ENCODE measurements around the gene IGF2BP2.

Gene IGF2BP2

DNA sequence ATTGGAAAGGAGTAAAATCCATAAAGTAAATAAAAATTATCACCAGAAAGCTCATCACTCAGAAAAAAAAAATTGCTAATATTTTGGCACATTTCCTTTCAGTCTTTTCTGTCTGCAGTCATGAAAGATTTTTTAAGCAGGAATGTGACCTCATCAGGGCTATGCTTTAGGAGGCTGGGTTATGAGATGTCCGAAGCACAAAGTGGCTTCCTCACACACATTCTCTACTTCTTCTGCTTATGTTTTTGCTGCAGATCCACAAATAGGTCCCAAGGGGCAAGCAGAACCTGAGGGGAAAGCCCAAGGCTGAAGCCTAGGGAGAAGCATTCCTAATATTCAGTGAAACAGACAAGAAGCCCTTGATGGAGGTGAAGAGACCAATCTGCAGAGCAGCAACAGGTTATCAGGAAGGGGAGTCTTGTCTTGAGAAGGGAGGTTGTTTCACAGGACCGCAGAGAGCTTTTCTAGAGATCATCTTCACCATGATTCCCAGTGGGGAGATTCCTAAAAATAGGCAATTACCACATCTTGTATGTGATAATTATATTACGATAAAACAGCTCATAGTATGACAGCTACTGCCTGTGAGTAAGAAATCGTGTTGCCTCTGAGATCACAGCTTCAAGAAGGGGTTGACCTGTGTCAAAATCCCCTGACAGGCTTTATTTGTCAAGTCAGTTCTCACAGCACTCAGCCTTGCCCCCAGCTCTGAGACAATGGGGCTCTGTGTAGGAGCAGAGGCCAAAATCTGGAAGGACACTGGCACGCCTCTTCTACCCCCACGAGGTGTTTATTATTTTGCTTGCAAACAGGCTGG, 60.5 kb downstream of the IGF2BP2 start:
- FAIRE-seq, result no peak

DNA sequence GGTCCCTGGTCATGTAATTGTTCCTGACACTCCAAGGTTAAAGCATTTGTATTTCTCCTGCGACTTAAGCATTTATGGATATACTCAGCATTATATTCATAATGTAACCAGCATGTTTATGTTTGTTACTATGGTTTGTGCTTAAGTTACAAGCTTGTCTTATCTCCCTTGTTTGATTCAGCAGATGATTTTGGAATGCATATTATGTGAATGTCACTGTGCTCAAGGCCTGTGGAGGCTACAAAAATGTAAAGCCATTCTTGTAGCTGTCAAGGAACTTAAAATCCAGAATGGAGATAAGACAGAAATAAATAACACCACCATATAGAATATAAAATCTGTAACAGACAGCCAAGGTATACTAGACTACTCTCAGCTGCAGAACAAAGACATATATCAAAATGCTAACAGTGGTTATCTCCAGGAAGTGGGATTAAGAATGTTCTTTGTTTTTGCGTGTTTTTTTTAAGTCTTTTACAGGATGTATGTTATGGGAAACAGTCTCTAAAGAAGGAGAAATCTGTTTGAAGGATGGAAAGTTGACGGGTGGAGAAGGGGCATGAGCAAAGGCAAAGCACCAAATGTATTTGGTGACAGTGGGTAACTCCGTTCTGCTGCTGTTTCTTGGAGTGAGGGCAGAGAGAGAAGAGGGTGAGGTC, 61.4 kb downstream of the IGF2BP2 start:
- FAIRE-seq, result no peak

DNA sequence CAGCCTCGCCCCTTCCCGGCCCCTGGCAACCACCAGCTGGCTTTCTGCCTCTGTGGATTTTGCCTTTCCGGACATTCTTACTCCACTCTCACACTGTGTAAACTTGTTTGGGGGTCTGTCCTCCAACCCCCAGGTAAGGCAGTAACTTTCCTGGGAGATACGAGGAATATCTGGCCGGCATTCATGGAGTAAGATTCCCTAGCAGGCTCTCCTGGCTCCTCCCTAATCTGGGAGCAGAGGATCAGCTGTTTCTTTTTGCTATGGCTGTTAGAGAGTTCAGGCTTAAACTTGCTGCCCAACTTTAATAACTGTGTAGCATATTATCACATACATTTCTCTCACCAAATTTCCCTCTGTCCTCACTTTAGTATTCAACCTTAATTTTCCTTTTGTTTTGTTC, 64.3 kb downstream of the IGF2BP2 start:
- no peak for FAIRE-seq

DNA sequence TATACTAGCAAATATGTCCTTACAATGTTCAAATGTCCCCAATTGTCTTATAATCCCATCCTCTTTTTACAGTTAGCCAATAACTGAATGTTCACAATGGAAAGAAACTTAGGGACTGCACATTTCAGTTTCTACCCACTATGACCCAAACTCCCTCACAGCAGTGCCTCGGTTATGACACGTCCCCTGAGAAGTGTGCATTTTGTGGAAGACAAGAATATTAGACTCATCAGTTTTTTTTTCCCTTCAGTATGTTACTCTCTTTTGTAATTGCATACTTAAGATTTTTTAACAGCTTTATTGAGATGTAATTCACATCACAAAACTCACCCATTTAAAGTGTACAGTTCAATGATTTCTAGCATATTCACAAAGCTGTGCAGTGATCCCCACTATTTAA, 64.8 kb downstream of the IGF2BP2 start:
- no peak for FAIRE-seq

DNA sequence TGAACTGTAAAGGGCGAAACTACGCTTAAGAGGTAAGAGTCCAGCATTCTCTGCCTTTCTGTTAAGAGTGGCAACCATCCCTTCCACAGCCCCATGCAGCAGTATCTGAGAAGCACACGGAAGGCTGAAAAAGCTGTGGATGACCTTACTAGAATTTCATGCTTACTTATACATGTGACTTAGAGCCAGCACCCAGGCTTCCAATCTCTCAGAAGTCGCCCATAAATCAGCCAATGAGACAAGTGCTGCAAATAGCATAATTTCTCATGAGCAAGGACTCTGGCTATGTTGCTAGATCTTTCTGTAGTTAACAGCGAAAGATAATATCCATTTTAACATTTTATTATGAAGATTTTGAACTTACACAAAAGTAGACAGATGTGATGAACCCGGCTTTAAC, 65.3 kb downstream of the IGF2BP2 start:
- no peak for FAIRE-seq

DNA sequence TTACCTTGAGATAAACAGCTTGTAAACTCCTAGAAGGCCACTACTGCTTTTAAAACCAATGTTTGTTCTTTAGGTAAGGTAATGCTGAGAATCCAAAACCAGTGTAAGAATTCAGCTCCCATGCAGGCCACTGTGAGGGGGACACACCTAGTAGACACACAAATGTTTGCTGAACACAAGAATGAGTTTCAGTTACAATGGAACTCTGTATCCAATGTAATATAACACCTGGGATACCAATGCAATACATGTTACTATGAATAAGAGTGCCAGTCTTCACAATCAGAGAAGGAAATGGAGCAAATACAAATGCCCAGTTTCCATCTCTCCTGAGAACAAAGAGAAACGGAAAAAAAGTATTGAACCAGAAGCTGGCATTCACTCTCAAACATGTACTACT, 65.9 kb downstream of the IGF2BP2 start:
- FAIRE-seq, result no peak

DNA sequence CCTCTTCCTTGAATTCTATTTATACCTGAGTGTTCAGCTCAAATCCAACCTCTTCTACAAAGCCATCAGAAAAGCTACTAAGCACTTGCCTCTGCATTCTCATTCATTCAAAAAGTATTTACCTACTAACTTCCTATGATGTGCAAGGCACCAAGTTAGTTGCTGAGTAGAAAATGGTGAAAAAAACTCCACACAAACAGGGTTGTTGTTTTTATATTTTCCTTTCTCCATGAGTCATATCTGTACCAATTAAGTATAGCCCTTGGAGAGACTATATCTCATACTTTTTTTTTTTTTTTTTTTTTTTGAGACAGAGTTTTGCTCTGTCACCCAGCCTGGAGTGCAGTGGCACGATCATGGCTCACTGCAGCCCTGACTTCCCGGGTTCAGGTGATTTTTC, 67.7 kb downstream of the IGF2BP2 start:
- FAIRE-seq, result no peak

DNA sequence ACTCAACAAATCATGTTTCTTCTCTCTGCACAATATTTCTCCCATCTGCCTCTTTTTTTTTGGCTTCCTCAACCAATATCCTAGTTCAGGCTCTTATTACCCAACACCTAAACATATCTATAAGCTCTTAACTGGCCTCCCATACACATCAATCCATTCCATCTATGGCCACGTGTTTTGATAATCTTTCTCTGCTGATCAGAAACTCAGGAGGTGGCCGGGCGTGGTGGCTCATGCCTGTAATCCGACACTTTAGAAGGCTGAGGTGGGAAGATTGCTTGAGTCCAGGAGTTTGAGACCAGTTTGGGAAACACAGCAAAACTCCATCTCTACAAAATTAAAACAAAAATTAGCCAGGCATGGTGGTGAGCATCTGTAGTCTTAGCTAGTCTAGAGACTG, 68.4 kb downstream of the IGF2BP2 start:
- no peak for FAIRE-seq

DNA sequence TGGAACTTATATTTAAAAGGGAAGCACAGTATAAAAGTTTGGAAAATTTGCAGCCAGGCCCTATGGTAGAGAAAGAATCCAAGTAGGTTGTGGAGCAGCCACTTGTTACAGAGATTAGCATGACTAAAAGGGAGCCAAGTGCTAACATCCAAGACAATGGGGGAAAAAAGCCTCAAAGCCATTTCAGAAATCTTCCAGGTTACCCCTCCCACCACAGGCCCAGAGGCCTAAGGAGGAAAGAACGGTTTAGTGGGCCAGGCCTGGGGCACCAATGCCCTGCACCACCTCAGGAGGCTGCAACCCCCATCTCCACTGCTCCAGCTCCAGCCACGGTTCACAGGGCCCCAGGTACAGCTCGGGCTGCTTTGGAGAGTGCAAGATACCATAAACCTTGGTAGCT, 69.9 kb downstream of the IGF2BP2 start:
- no peak for FAIRE-seq

DNA sequence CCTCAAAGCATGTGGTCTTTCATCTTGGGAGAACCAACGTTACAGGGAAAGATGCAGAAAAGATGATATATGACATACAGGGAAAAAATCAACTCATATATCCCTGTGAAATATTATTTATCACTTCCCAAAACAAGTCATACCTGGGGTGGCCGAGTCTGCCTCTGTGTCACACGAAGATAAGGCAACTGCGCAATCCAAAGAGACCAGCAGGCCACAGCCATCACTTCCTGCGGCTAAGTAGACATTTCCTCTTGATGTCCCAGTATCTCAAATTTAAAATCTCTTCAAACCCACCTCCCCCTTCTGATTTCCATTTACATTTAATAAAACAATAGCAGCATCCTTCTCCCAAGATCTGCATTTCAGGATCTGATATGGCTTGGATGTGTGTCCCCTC, 71.5 kb downstream of the IGF2BP2 start:
- no peak for FAIRE-seq

DNA sequence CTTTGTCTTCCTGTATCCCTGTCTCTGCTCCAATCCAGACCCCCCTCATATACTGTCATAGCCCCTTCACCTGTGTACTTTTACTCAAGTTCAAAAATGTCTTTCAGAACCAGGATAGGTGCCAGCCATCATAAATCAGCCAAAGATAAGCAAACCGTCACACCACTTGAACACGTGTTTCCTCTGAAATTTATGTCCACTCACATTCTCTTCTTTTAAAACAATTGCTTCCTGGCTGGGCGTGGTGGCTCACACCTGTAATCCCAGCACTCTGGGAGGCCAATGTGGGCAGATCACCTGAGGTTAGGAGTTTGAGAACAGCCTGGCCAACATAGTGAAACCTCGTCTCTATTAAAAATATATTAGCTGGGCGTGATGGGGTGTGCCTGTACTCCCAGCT, 74.1 kb downstream of the IGF2BP2 start:
- no peak for FAIRE-seq

DNA sequence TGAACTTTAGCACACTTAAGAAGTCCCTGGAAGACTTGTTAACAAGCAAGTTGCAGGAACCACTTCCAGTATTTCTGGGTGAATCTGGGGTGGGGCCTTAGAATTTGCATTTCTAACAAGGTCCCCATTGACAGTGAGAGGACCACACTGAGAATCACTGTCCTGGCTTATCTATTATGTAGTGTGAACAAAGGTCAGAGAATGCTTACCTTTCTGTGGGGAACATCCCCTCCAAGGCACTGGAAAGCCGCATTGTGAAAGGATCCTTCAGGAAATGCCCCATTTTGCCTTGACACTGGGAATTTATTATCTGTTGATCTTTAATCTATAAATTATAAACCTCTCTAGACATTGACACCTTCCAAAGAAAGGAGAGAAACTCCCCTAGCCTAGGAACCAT, 74.8 kb downstream of the IGF2BP2 start:
- no peak for FAIRE-seq

DNA sequence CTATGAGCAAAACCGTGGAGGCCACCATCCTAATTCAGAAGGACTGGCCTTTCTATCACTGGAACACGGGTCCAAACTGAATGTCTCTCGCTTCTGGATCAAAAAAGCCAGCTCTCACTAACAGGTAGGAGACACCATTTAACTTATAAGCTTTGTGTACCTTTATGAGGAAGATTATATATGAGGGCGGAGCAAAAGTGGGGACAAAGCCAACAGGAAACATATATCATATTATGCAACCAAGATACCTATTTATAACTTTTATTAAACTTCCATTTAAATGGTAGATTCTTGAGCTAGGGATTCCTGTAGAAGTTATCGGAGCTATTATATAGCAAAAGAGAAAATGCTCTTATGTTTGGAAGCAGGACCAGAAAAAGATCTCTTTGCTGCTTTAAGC, 78.4 kb downstream of the IGF2BP2 start:
- no peak for FAIRE-seq

DNA sequence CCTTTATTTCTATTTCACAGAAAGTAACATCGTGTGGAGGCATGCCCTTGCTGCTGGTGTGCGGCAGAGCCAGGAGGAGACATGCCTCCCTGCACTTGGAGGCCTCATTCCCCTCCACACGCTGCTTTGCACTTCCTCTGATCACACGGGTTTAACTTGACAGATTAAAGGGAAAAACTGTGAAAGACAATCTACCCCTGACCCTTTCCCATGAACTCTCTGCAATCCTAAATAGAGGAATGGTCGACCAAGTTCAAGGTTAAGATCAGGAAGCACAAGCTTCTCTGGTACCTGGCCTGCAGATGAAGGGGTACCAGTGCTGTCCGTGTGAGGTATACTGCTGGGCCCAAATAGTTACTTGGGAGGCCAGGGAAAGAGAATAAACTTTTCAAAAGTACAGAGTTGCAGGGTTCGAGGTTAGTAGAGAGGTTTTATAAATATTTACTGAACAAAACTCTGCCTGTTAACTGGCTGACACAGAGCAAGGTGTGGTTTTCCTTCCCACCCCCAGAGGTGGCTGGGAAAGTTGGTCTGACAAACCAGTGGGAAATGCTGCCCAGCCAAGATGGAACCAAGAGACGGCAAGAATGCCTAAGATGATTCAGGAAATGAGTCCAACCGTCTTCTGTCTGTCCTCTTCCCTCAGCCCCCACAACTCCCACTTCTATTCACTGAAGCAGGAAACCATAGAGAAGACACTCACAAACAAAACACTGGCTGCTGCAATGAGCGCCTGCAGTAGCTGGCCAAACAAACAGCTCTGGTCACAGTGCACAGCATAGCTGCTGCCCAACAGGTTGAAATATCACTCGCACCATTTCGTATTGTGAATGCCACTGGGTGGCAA, 79.6 kb downstream of the IGF2BP2 start:
- no peak for FAIRE-seq

DNA sequence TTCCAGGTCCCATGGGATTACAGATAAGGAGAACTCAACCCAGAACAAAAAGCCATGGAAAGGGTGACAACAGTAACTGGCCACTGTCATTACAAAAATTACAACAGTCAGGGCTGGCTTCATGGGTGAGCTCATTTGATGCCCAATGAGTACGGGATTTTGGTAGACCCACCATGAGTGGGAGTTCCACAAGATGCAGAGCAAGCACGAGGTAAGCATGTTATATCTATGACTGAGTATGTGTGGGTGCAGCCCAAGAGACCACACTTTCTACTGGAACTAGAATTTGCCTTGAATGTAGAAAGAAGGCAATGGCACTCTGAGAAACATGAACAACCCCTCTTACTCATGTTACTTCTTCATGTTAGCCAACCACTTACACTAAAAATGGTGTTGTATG, 83.3 kb downstream of the IGF2BP2 start:
- FAIRE-seq, result no peak

DNA sequence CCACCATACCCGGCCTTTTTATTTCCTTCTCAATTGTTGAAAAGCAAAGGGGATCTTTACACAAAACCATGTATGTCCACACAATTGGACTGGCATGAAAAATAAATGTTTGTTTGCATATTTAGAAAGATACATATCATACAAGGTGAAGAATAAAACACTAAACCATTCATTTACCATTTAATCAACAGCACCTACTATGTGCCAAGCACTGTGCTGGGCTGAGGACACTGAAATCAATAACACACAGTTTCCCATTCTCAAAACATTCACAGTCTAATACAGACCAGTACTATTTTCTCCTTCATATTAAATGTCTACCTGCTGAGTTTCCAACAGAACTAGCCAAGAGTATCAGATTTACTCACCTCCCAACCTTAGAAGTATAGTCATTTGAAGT, 84.7 kb downstream of the IGF2BP2 start:
- no peak for FAIRE-seq

DNA sequence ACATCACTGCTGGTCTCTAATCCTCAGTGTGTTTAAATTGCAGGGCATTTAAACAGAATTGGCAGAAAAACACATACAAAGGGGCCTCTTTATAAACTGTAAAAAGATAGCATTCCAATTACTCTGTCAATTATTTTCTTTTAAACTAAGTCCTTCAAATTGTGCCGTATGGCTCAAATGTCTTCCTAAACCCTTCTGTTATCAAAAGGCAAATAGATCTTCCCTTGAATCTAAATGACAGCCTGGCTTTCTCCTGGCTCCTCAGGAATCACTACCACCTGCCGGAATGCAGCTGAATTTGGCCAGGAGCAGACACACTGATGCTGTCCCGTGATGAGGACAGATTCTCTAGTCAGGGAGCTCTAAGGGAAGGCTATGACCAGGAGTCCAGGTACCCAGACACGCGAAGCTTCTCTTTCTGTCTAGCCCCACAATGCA, 85.6 kb downstream of the IGF2BP2 start:
- peak; percentile 11 for FAIRE-seq

DNA sequence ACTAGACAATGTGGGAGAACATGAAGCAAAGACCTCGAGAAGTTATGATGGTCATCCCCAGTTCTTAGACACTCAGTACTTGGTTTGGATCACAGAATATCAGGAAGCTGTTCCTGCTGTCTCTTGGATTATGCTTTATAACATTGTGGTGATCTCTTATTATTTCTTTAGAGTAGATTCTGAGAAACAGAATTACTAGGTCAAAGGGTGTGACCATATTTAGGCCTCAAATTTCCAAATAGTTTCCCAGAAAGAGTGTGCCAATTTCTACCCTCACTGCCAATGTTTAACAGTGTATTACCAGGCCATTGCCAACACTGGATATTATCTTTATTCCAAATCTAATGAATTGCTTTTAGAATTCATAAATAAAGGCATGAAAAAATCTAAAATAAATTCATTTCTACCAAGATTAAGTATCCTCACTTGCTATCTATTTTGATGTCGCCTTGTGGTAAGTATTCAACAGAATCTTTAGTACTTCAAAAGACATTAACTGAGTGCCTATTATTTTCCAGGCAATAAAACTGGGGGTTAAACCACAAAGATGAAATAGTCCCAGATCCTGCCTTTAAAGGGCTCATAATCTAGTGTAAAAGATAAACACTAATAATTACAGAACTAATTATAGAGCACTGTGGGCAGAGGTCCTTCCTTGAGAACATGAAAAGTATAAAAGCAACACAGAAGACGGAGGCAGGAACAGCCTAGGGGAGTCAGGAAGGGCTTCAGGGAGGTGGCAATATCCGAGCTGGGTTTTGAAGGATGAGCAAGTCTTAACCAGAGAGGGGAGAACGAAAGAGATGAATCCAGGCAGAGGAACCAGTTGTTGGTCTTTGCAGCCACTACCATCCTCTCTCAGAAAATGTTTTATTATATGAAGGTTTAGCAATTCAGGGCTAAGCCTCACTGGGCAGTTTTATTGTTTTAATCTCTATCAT, 86.8 kb downstream of the IGF2BP2 start:
- no peak for FAIRE-seq

DNA sequence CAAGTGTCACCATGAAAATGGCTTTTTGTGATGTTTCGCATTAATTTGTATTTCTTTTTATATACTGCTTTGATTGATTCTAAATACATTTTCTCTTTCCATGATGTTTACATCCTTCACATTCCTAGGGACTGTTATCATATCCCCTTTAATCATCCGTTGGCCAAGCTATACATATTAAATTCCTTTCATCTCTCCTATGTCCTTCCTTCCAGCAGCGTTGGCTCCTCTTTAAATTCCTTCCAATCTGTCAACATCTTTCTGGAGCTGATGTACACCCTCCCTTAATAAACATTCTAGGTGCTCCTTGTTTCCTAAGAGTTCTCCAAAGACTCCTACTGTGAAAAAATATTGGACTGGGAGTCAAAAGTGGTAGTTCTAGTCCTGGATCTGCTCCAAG, 87.8 kb downstream of the IGF2BP2 start:
- FAIRE-seq, result no peak

DNA sequence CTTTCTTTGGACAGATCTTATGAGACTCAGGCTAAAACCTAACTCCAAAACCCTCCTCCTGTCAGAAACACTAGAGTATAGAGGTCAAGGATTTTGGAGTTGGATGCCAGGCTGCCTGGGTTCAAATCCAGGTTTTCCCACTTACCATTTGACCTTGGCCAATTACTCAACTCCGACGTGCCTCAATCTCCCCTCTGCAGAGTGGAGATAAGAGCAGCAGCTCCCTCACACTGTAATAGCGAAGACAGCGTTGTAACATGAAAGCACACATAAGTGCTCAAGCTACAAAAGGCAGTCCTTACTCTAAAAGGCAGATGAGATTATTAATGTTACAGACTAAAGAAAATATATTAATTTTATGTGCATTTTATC, 90.1 kb downstream of the IGF2BP2 start:
- FAIRE-seq, result no peak

DNA sequence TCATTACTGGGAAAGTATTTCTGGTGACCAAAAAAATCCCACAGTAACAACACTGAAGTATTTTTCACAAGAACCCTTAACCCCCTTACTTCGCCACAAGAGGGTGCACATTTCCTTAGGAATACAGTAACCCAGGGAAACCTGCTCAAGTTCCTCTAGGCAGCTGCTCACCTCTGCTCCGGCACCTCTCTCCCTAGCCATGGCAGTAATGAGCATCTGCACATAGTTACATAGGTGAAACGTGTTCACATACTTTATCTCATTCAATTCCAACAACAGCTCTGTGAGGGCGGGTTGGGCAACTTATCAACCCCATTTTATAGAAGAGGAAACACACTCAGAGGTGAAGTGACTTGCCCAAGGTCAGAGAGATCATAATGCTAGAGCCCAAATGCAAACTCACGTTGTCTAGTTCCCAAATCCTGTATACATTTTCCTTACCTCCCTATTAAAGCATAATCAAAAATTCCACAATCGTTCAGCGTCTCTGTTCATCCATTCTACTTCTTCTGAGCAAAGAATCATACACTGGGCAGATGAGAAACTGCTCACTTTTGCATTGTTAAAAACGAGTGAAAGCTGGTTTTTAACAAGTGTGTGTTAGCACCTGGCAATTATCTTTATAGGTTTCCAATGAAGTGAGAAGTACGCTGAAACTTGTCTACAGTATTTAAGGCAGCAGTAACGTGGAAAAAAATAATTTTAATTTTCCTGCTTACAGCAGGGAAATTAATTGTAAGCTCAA, 90.7 kb downstream of the IGF2BP2 start:
- FAIRE-seq, result peak; percentile 95

DNA sequence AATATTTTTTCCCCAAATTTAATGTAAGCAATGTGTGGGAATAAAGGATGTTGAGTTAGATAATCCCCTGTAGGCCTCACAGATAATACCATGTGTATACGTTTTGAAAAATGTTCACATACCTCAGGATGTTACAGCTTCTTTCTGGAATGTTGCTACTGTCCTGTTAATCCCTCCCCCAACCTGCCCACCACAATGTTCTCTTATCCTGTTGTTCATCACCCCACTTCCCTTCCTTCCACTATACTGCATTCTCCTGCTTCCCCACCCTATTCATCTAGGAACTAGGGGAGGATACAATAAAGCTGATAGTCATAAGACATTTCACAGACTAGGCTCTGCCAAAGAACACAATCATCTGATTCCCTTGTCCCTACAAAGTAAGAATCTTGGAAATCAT, 92.1 kb downstream of the IGF2BP2 start:
- FAIRE-seq, result no peak

Data from G401.6 (cell line).